Liver (tissue), 9 donors: ENCODE results near the gene MAP4K4. TPM values are rescaled to one million over a fixed set of nuclear protein-coding genes. Genes with fewer than 3 reads are reported as not detected.
A peak's percentile ranks its signal among the peaks of the same experiment; 100 is the strongest.

Experiments
- DNase-seq: peaks from one replicate; pipeline ENCODE4 v3.0.0-alpha.2; 2017; ENCODE audit warnings: low spot score
- H3K27ac ChIP-seq, 2 donors: one replicate each; pipeline ENCODE4 v1.7.0; 2013; ENCODE audit warnings: inconsistent platforms in 2 of 2, low read length in 2 of 2, control low read depth in 1 of 2, low read depth in 1 of 2, mild to moderate bottlenecking in 1 of 2
- H3K27me3 ChIP-seq, 4 donors: one replicate each; pipeline versions ENCODE4 v1.6.1 to v1.7.0; 2013; ENCODE audit warnings: low read length in 3 of 4, inconsistent platforms in 1 of 4, mild to moderate bottlenecking in 1 of 4, moderate library complexity in 1 of 4; ENCODE audit not compliant: control insufficient read depth in 4 of 4, insufficient read depth in 4 of 4
- H3K36me3 ChIP-seq, 4 donors: one replicate each; pipeline versions ENCODE4 v1.6.1 to v1.7.0; 2013; ENCODE audit warnings: low read length in 3 of 4, mild to moderate bottlenecking in 3 of 4, low read depth in 1 of 4, moderate library complexity in 1 of 4; ENCODE audit not compliant: control insufficient read depth in 4 of 4, insufficient read depth in 3 of 4
- H3K4me1 ChIP-seq, 4 donors: one replicate each; pipeline versions ENCODE4 v1.6.1 to v1.7.0; 2013; ENCODE audit warnings: low read length in 3 of 4, mild to moderate bottlenecking in 3 of 4, moderate library complexity in 1 of 4; ENCODE audit not compliant: control insufficient read depth in 4 of 4, insufficient read depth in 4 of 4
- H3K4me3 ChIP-seq, 3 donors: one replicate each; pipeline versions ENCODE4 v1.6.1 to v1.7.0; 2013; ENCODE audit warnings: low read length in 3 of 3, control low read depth in 1 of 3, low read depth in 1 of 3, mild to moderate bottlenecking in 1 of 3
- H3K9ac ChIP-seq, 2 donors: one replicate each; pipeline ENCODE4 v1.7.0; 2013; ENCODE audit warnings: low read length in 2 of 2, mild to moderate bottlenecking in 2 of 2, moderate library complexity in 2 of 2, control low read depth in 1 of 2, low read depth in 1 of 2
- H3K9me3 ChIP-seq, 4 donors: one replicate each; pipeline versions ENCODE4 v1.6.1 to v1.7.0; 2013; ENCODE audit warnings: low read length in 3 of 4; ENCODE audit not compliant: control insufficient read depth in 4 of 4
- CTCF ChIP-seq: fragments of 150-350 bp; IDR thresholded peaks from 2 replicates; pipeline ENCODE4 v1.5.1; 2017; ENCODE audit warnings: improper control_type of control experiment, low read depth, low read length; ENCODE audit not compliant: missing input control
- FOXA2 ChIP-seq: IDR thresholded peaks from 2 replicates; pipeline ENCODE4 v1.6.1; 2016; ENCODE audit warnings: antibody characterized with exemption
- HNF4A ChIP-seq, 2 donors: conservative IDR thresholded peaks; 2 replicates each; pipeline ENCODE4 v1.6.1; 2016; ENCODE audit warnings: antibody characterized with exemption in 2 of 2, mild to moderate bottlenecking in 2 of 2
- MAX ChIP-seq: IDR thresholded peaks from 2 replicates; pipeline ENCODE4 v1.6.1; 2016; ENCODE audit warnings: antibody characterized with exemption
- RAD21 ChIP-seq, 2 donors: IDR thresholded peaks; 2 replicates each; pipeline ENCODE4 v1.6.1; 2016; ENCODE audit warnings: antibody characterized with exemption in 2 of 2, mild to moderate bottlenecking in 2 of 2
- REST ChIP-seq: IDR thresholded peaks from 2 replicates; pipeline ENCODE4 v1.6.1; 2016; ENCODE audit warnings: antibody characterized with exemption, mild to moderate bottlenecking
- RXRA ChIP-seq, 2 donors: IDR thresholded peaks; 2 replicates each; pipeline ENCODE4 v1.6.1; 2017 to 2018; ENCODE audit warnings: antibody characterized with exemption in 2 of 2, mild to moderate bottlenecking in 1 of 2
- TAF1 ChIP-seq: conservative IDR thresholded peaks from 2 replicates; pipeline ENCODE4 v1.6.1; 2016; ENCODE audit warnings: antibody characterized with exemption, mild to moderate bottlenecking
- YY1 ChIP-seq: IDR thresholded peaks from 2 replicates; pipeline ENCODE4 v1.6.1; 2016; ENCODE audit warnings: antibody characterized with exemption, mild to moderate bottlenecking
- WGBS: extraction: QIAGEN DNeasy Blood & Tissue Kit; methylation state at CpG from one replicate; pipeline ENCODE4 v1.1.7; 2013; 5-methylcytosine and 5-hydroxymethylcytosine counted together
- polyA plus RNA-seq, 2 donors: library from polyadenylated mRNA; stranded (reverse) in 1 of 2; unstranded in 1 of 2; fragments of 200-250 nt in 1 of 2; fragments of >200 nt in 1 of 2; fragmentation: Nextera tagmentation in 1 of 2; extraction: Ambion mirVana in 1 of 2; gene quantifications; one replicate each; pipeline versions ENCODE4 v1.2.1 to v1.2.3, GENCODE V29; 2013 to 2015
- total RNA-seq, 2 donors: library from RNA; depleted of rRNA; stranded (reverse); fragments of >200 nt; gene quantifications; one replicate each; pipeline ENCODE4 v1.2.3, GENCODE V29; 2014
- donor health status: healthy.
- donor health status: healthy.
- donor health status: healthy.
- donor health status: healthy.
- donor health status: healthy.

The MAP4K4 gene
- total and polyA plus RNA-seq, 4 donors: 9.1 to 40.0 (median 23.6) TPM

- Histone ChIP-seq H3K4me3 (no peak overlapping the region), H3K36me3 (no peaks in the 10 kb centered on the region), H3K9ac (no peak overlapping the region), H3K4me1 (peaks cover 0 to 20% (median 8%) of the 10 kb centered on the region in 4 donors), H3K27me3 (no peaks in the 10 kb centered on the region), H3K9me3 (no peaks in the 10 kb centered on the region), H3K27ac (no peak overlapping the region)
- no peak for DNase-seq
- TF ChIP-seq CTCF (no peak), YY1 (no peak)
- WGBS: 92% methylated on average over 3 of the region's 3 CpGs
These were observed 89.6 kb downstream of the MAP4K4 start for GRCh38 chr2:101787097-101787496.

GRCh38 chr2:101788565-101788964, 91.1 kb downstream of the MAP4K4 start:
- H3K27me3 ChIP-seq: no peaks in the 10 kb centered on the region
- no peaks in the 10 kb centered on the region for H3K36me3 ChIP-seq
- H3K27ac ChIP-seq: peak overlapping the region in 1 of 2 donors; percentile 51
- H3K9me3 ChIP-seq: no peaks in the 10 kb centered on the region
- H3K4me3 ChIP-seq: no peak overlapping the region
- TF ChIP-seq REST (no peak), MAX (no peak), CTCF (no peak), FOXA2 (no peak), YY1 (no peak), RAD21 (IDR thresholded peaks at IDR 0.05) (no peak), TAF1 (no peak), RXRA (IDR thresholded peaks at IDR 0.05) (no peak), HNF4A (conservative IDR thresholded peaks at IDR 0.05) (no peak)
- peaks cover 0 to 19% (median 9%) of the 10 kb centered on the region in 4 donors for H3K4me1 ChIP-seq
- no peak overlapping the region for H3K9ac ChIP-seq
- WGBS: 69% methylated on average over 1 of the region's 1 CpG
- no peak for DNase-seq
